Ectodermal cell (in vitro differentiated cells): ENCODE results near the gene USH1G. TPM values are rescaled to one million over a fixed set of nuclear protein-coding genes. Genes with fewer than 3 reads are reported as not detected.
A peak's percentile ranks its signal among the peaks of the same experiment; 100 is the strongest.
"Not testable (repeated sequence)": the region's sequence is repeated elsewhere in the genome, so short reads cannot be mapped to it uniquely, and the experiment has no call there.

Experiments
- H3K27ac ChIP-seq: 2 replicates; pipeline ENCODE4 v1.7.0; 2013; ENCODE audit warnings: mild to moderate bottlenecking, low read depth, low read length; ENCODE audit not compliant: insufficient read depth, poor library complexity, severe bottlenecking
- H3K27me3 ChIP-seq: 2 replicates; pipeline ENCODE4 v1.7.0; 2013; ENCODE audit warnings: mild to moderate bottlenecking, low read length; ENCODE audit not compliant: insufficient read depth, control insufficient read depth, poor library complexity, severe bottlenecking
- H3K36me3 ChIP-seq: one replicate; pipeline ENCODE4 v1.7.0; 2013; ENCODE audit warnings: low read length; ENCODE audit not compliant: control insufficient read depth, insufficient read depth
- H3K4me1 ChIP-seq: one replicate; pipeline ENCODE4 v1.7.0; 2013; ENCODE audit warnings: low read length; ENCODE audit not compliant: control insufficient read depth, insufficient read depth
- H3K4me3 ChIP-seq: 2 replicates; pipeline ENCODE4 v1.7.0; 2013; ENCODE audit warnings: low read depth, low read length, control low read depth; ENCODE audit not compliant: insufficient read depth
- H3K9me3 ChIP-seq: 2 replicates; pipeline ENCODE4 v1.7.0; 2013; ENCODE audit warnings: mild to moderate bottlenecking, low read length, moderate library complexity; ENCODE audit not compliant: control insufficient read depth
- WGBS, 2 experiments: methylation state at CpG; one replicate each; pipeline ENCODE4 v1.1.7; 2013; ENCODE audit warnings: missing lambda C conversion rate in 2 of 2; 5-methylcytosine and 5-hydroxymethylcytosine counted together
- polyA plus RNA-seq, 4 experiments: library from polyadenylated mRNA; stranded (reverse); fragments of 50-300 nt; gene quantifications; one replicate each; pipeline ENCODE4 v1.2.3, GENCODE V29; 2013

The USH1G gene
- polyA plus RNA-seq (2013, experiment 1 of 4), result 0.28 TPM
- polyA plus RNA-seq (2013, experiment 2 of 4), result 0.46 TPM
- 0.43 TPM for polyA plus RNA-seq (2013, experiment 3 of 4)
- 0.32 TPM for polyA plus RNA-seq (2013, experiment 4 of 4)

DNA sequence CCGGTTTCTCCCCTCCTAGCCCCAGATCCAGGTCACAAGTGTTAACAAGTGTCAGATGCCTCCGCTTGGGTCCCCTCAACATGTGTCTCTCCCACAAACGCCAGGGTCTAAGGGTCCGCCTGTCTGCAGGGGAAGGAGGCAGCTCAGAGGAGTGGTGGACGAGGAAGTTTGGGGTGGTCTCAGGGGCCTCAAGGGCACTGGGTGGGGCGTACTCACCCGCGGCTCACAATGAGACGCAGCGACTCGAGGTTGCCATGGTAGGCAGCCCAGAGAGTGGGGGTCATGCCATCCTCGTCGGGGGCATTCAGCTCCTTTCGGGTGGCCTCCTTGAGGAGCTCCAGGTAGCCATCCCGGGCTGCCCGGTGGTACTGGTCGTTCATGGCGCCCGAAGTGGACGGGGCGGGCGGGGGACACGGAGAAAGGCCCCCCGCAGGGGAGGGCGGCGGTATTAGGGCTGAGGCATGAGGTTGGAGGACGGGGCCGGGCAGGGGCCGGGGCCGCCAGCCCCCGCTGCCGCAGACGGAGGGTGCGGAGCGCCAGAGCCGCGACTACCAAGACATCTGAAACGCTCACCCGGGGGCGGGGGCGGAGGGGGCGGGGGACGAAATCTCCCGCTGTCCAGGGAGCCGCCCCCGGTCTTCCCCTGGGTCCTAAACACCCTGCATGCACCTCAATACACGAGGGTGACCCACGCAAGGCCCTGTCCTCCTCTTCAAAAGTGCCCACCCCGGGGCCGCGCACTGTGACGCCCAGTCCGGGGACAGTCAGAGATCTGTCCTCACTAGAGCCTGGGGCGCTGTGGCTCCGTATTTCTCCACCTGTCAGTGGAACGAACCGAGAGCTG is at the start of gene USH1G:
Gene USH1G (minus strand): TSS at position 562 of the 844 bp plus-strand sequence. CDS start 182 bp downstream, at position 380.
- Histone ChIP-seq H3K27ac (no peak within 1 kb of the TSS), H3K9me3 (no peaks in the 10 kb centered on the region), H3K4me1 (peaks cover 9% of the 10 kb centered on the region), H3K4me3 (peak within 1 kb of the TSS; percentile 16), H3K36me3 (no peaks in the 10 kb centered on the region), H3K27me3 (peaks cover 63% of the 10 kb centered on the region)
- WGBS, 2 experiments, result 9 to 10% methylated on average over 57 of the region's 57 CpGs

DNA sequence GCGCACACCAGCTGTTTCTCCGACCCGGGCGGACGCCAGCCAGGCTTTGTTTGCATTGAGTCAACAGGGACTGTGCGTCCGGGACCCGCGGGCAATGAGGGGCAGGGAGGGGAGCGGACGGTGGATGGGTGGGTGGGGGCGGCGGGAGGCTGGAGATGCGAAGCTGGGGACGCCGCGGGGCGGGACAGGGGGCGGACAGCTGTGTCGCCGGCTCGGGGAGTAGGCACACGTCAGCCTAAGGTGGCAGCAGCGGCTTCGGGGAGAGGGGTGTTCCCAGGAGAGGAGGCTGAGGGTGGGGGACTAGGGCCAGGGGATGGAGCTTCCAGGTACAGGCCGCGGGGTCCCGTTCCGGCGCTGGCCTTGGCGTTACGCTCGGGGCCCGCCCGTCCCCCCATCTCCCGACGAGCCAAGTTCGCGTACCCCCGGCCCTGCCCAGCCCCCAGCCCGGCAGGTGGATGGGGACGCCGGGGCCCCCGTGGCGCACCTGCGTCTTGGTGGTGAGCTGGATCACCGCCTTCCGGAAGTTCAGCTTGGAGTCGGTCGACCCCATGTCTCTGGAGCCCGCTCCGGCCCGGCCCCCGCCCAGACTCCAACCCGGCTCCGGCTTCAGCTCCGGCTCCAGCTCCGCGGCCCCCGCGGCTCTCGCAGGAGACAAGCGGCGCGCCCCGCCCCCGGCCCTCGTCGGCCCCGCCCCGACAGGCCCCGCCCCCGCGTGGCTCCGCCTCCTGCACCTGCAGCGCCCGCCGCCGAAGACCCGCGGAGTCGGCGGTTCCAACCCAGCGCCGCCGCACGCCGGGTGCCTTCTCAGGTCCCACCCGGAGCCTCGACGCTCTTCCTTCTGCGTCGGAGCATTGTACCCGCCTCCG is 49.3 kb upstream of the USH1G start, which contains the start of gene HID1:
Gene HID1 (minus strand): TSS at position 653 of the 866 bp plus-strand sequence. CDS start 103 bp downstream, at position 550.
- 0 to 1% methylated on average over 95 of the region's 95 CpGs for WGBS, 2 experiments
- Histone ChIP-seq H3K9me3 (no peaks in the 10 kb centered on the region), H3K27ac (no peak within 1 kb of the TSS), H3K4me1 (peaks cover 5% of the 10 kb centered on the region), H3K4me3 (peak within 1 kb of the TSS; percentile 49), H3K27me3 (peaks cover 64% of the 10 kb centered on the region), H3K36me3 (no peaks in the 10 kb centered on the region)

GRCh38 chr17:74971842-74972106 is 48.7 kb upstream of the USH1G start:
- no peak overlapping the region for H3K27ac ChIP-seq
- H3K36me3 ChIP-seq, result no peaks in the 10 kb centered on the region
- 12 to 13% methylated on average over 9 of the region's 9 CpGs for WGBS, 2 experiments
- peaks cover 5% of the 10 kb centered on the region for H3K4me1 ChIP-seq
- peaks cover 64% of the 10 kb centered on the region for H3K27me3 ChIP-seq
- H3K4me3 ChIP-seq, result peak overlapping the region; percentile 49
- no peaks in the 10 kb centered on the region for H3K9me3 ChIP-seq

DNA sequence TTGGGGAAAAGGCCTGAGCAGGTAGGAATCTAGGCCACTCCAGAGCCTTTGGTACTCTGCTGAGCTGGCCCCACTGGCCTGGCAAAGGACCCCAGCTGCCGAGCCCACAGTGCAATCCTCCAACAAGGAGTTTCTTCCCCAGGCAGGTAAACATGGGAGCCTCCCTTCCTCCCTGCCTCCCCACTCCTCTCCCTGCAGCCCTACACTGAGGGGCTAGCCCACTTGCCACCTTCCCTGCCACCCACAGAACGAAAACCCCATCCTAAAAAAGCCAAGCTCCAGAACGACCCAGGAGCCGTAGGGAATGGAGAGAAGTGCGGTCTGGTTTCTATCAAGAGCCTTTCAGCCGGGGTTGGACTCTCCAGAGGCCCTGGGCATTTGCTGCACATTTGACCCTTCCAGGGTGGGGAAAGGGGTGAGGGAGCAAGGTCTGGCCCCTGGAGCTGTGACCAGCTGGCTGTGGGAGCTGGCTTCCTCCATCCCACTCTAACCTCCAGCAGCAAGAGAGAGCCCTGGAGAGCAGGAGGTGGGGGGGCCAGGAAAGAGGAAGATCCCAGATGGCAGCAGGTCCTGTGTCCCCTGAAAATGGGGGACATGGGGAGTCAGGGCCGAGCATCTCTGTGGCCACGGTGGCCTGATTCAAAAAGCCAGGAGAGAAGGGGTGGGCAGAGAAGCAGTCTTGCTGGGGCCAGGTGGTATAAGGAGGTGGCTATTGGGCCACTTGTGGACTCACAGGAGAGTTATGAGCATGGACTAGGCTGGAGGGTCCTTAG is 48.2 kb upstream of the USH1G start:
- WGBS, 2 experiments, result 91 to 93% methylated on average over 8 of the region's 8 CpGs
- peak overlapping the region; percentile 49 for H3K4me3 ChIP-seq
- no peaks in the 10 kb centered on the region for H3K9me3 ChIP-seq
- peaks cover 63% of the 10 kb centered on the region for H3K27me3 ChIP-seq
- peaks cover 5% of the 10 kb centered on the region for H3K4me1 ChIP-seq
- H3K36me3 ChIP-seq, result no peaks in the 10 kb centered on the region
- H3K27ac ChIP-seq, result no peak overlapping the region

GRCh38 chr17:74970395-74970794 is 47.3 kb upstream of the USH1G start:
- no peaks in the 10 kb centered on the region for H3K36me3 ChIP-seq
- H3K27ac ChIP-seq, result no peak overlapping the region
- peaks cover 5% of the 10 kb centered on the region for H3K4me1 ChIP-seq
- WGBS, 2 experiments, result 86 to 91% methylated on average over 3 of the region's 3 CpGs
- H3K9me3 ChIP-seq, result no peaks in the 10 kb centered on the region
- H3K27me3 ChIP-seq, result peaks cover 54% of the 10 kb centered on the region
- no peak overlapping the region for H3K4me3 ChIP-seq

DNA sequence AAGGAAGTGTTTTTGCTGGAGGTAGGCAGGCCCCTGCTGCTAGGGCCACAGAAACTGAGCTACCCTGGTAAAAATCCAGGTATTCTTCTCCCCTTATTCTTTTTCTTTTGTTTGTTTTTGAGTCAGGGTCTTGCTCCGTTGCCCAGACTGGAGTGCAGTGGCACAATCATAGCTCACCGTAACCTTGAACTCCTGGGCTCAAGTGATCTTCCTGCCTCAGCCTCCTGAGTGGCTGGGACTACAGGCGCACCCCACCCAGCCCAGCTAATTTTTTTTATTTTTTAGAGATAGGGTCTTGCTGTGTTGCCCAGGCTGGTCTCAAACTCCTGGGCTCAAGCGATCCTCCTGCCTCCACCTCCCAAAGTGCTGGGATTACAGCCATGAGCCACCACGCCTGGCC is 46.4 kb upstream of the USH1G start:
- not testable (repeated sequence) for H3K9me3 ChIP-seq, H3K27ac ChIP-seq, H3K4me1 ChIP-seq, H3K36me3 ChIP-seq, H3K4me3 ChIP-seq
- WGBS, 2 experiments, result 96% methylated on average over 5 of the region's 5 CpGs
- H3K27me3 ChIP-seq, result peaks cover 45% of the 10 kb centered on the region

- Histone ChIP-seq H3K27ac (no peak overlapping the region), H3K36me3 (no peaks in the 10 kb centered on the region), H3K4me3 (no peak overlapping the region), H3K4me1 (peaks cover 5% of the 10 kb centered on the region), H3K27me3 (peaks cover 34% of the 10 kb centered on the region), H3K9me3 (no peaks in the 10 kb centered on the region)
- WGBS, 2 experiments, result 84 to 87% methylated on average over 5 of the region's 5 CpGs
These were observed 45.3 kb upstream of the USH1G start for GRCh38 chr17:74968361-74968780.

- Histone ChIP-seq H3K4me1 (no peaks in the 10 kb centered on the region), H3K27ac (no peak overlapping the region), H3K36me3 (no peaks in the 10 kb centered on the region), H3K27me3 (peaks cover 6% of the 10 kb centered on the region), H3K9me3 (no peaks in the 10 kb centered on the region), H3K4me3 (no peak overlapping the region)
- 87 to 89% methylated on average over 14 of the region's 14 CpGs for WGBS, 2 experiments
These were observed 42.0 kb upstream of the USH1G start for GRCh38 chr17:74964988-74965622.

DNA sequence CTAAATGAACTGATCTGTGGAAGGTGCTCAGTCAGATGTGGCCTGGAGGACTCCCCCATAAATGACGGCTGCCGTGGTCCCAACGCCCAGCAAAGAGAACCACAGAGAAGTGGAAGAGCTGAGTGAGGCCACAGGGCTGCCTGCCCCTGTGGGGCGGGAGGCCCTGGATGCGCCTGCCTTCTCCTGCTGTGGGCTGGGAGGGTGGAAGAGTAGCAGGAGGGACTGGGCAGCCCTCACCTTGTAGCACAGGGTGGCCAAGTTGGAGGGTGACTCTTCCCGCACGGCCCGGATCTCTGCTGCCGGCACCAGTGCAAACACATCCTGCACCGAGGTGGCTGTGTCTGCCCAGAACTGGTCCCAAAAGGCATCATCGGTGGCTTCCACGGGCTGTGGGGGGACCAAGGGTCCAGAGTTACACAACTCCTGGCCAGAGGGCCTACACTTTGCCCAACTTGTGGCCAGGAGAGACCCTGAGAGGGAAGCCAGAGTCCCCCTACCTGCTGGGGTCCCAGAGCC is 41.2 kb upstream of the USH1G start:
- Histone ChIP-seq H3K4me1 (no peaks in the 10 kb centered on the region), H3K27ac (no peak overlapping the region), H3K36me3 (no peaks in the 10 kb centered on the region), H3K27me3 (peaks cover 12% of the 10 kb centered on the region), H3K9me3 (no peaks in the 10 kb centered on the region), H3K4me3 (no peak overlapping the region)
- 92 to 95% methylated on average over 12 of the region's 12 CpGs for WGBS, 2 experiments
